HepG2 (cell line): ENCODE data around the gene CCDC88B. TPM values are rescaled to one million over a fixed set of nuclear protein-coding genes. Genes with fewer than 3 reads are reported as not detected.

ENCODE experiments used
- ATF1 ChIP-seq: IDR thresholded peaks from 2 replicates; pipeline ENCODE4 v1.6.1; 2016; ENCODE audit warnings: mild to moderate bottlenecking, control low read depth
- CENPT ChIP-seq: sonication (generic); formaldehyde crosslinking; IDR thresholded peaks from 2 replicates; pipeline ENCODE4 v1.8.0; 2022; ENCODE audit warnings: low read depth, mild to moderate bottlenecking, moderate library complexity, missing genetic modification reagents
- ELF3 ChIP-seq: IDR thresholded peaks from 2 replicates; pipeline ENCODE4 v1.6.1; 2016; ENCODE audit warnings: missing genetic modification reagents, missing compliant biosample characterization
- GABPB1 ChIP-seq: IDR thresholded peaks from 2 replicates; pipeline ENCODE4 v1.6.1; 2016; ENCODE audit warnings: mild to moderate bottlenecking, missing genetic modification reagents, moderate library complexity, missing compliant biosample characterization
- GLI4 ChIP-seq: sonication (generic); formaldehyde crosslinking; IDR thresholded peaks from 2 replicates; pipeline ENCODE4 v1.5.1; 2020; ENCODE audit warnings: missing genetic modification reagents, mild to moderate bottlenecking, moderate library complexity, borderline replicate concordance
- HDAC2 ChIP-seq: sonication (generic); formaldehyde crosslinking; IDR thresholded peaks from 2 replicates; pipeline ENCODE4 v1.4.0; 2020; ENCODE audit warnings: missing genetic modification reagents
- MZF1 ChIP-seq: sonication (generic); formaldehyde crosslinking; IDR thresholded peaks from 2 replicates; pipeline ENCODE4 v1.8.1; 2023; ENCODE audit warnings: mild to moderate bottlenecking, missing genetic modification reagents, borderline replicate concordance
- NKX3-1 ChIP-seq: sonication (generic); formaldehyde crosslinking; IDR thresholded peaks from 2 replicates; pipeline ENCODE4 v1.5.0; 2020; ENCODE audit warnings: missing genetic modification reagents
- NR1H2 ChIP-seq: sonication (generic); formaldehyde crosslinking; IDR thresholded peaks from 2 replicates; pipeline ENCODE4 v1.8.1; 2022; ENCODE audit warnings: low read depth, missing genetic modification reagents, borderline replicate concordance
- POGZ ChIP-seq: sonication (generic); formaldehyde crosslinking; IDR thresholded peaks from 2 replicates; pipeline ENCODE4 v1.4.0; 2020; ENCODE audit warnings: mild to moderate bottlenecking, missing genetic modification reagents
- POLR2AphosphoS5 ChIP-seq: IDR thresholded peaks from 2 replicates; pipeline ENCODE4 v1.6.1; 2012; ENCODE audit warnings: low read depth, low read length
- RBM22 ChIP-seq: fragments of 200-400 bp; formaldehyde crosslinking; optimal IDR thresholded peaks from 2 replicates; pipeline ENCODE3; 2017; ENCODE audit warnings: mild to moderate bottlenecking, low read length, moderate library complexity
- SUZ12 ChIP-seq: fragments of 150-350 bp; IDR thresholded peaks from 2 replicates; pipeline ENCODE4 v1.6.1; 2014; ENCODE audit warnings: low read depth, low read length
- ZNF543 ChIP-seq: sonication (generic); formaldehyde crosslinking; IDR thresholded peaks from 2 replicates; pipeline ENCODE4 v1.4.0; 2020; ENCODE audit warnings: mild to moderate bottlenecking, missing genetic modification reagents
- polyA plus RNA-seq, 8 experiments: library from polyadenylated mRNA; depleted of rRNA in 3 of 8; stranded (reverse) in 7 of 8; unstranded in 1 of 8; fragments of >200 nt; fragmentation: Illumina TruSeq in 4 of 8; extraction: Trizol in 4 of 8; gene quantifications; 2 replicates each; pipeline versions ENCODE4 v1.2.1 to v1.2.3, GENCODE V29; 2011 to 2016; ENCODE audit warnings: low read depth in 4 of 8, missing spikeins in 1 of 8, mixed read lengths in 1 of 8; ENCODE audit not compliant: insufficient read depth in 1 of 8
- total RNA-seq, 5 experiments: library from RNA; depleted of rRNA; stranded (reverse); fragments of >200 nt; fragmentation: Illumina TruSeq; extraction: Trizol; gene quantifications; 2 replicates each; pipeline ENCODE4 v1.2.3, GENCODE V29; 2016; ENCODE audit warnings: low read depth in 1 of 5
- TF ChIP-seq, protein P1 (sequence below): IDR thresholded peaks from 2 replicates; pipeline ENCODE4 v1.6.1; 2016; ENCODE audit warnings: low read depth
- TF ChIP-seq, protein P2 (sequence below): sonication (generic); formaldehyde crosslinking; IDR thresholded peaks from 2 replicates; pipeline ENCODE4 v1.4.0; 2020; ENCODE audit warnings: missing genetic modification reagents
- TF ChIP-seq, protein P3 (sequence below): sonication (generic); formaldehyde crosslinking; IDR thresholded peaks from 2 replicates; pipeline ENCODE4 v1.9.0; 2021; ENCODE audit warnings: missing genetic modification reagents, borderline replicate concordance
- TF ChIP-seq, protein P4 (sequence below): sonication (generic); formaldehyde crosslinking; IDR thresholded peaks from 2 replicates; pipeline ENCODE4 v1.4.0; 2020; ENCODE audit warnings: missing genetic modification reagents
- TF ChIP-seq, protein P5 (sequence below): sonication (generic); formaldehyde crosslinking; IDR thresholded peaks from 2 replicates; pipeline ENCODE4 v1.5.0; 2020; ENCODE audit warnings: missing genetic modification reagents
- TF ChIP-seq, protein P6 (sequence below): fragments of 450-650 bp; IDR thresholded peaks from 2 replicates; pipeline ENCODE4 v1.6.1; 2017; ENCODE audit warnings: mild to moderate bottlenecking

Gene CCDC88B
- total and polyA plus RNA-seq, 2 of the 13 experiments (the other 11 are each of a cell fraction or from before 2014, with no cell fraction given): 3.6 to 4.8 TPM

DNA sequence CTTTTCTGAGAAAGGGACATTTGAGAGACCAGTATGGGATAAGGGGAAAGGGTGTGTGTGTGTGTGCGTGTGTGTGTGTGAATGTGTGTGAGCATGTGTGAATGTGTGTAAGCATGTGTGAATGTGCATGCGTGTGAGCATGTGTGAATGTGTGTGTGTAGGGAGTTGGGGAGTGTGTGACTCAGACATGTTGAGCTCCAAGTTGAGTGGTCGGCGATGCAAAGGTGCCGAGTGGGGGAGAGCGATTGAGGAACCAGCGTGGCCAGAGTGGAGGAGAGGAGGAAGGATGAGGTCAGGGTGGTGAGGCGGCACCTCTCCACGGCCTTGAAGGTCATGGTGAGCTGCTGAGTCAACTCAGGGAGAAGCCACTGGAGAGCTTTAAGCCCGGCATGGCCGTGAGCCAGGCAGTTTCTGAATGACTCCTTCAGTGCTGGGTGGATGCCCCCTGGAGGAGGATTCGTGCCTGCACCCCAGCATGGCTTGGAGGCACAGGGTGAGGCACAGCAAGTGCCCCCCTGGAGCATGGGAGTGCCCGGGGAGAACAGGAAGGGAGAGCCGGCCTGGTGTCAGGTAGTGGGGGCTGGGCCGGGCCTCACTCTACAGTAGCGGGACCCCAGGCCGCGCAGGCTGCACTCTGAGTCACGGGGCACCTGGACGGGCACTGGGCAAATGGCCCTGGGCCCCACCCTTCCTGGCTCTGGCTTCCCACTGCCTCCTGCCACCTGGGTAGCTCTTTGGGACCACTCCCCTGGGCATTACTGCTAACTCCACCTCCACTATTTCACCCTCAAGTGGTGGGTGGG, 8.2 kb upstream of the CCDC88B start (continued):
- TF ChIP-seq, protein P1, sequence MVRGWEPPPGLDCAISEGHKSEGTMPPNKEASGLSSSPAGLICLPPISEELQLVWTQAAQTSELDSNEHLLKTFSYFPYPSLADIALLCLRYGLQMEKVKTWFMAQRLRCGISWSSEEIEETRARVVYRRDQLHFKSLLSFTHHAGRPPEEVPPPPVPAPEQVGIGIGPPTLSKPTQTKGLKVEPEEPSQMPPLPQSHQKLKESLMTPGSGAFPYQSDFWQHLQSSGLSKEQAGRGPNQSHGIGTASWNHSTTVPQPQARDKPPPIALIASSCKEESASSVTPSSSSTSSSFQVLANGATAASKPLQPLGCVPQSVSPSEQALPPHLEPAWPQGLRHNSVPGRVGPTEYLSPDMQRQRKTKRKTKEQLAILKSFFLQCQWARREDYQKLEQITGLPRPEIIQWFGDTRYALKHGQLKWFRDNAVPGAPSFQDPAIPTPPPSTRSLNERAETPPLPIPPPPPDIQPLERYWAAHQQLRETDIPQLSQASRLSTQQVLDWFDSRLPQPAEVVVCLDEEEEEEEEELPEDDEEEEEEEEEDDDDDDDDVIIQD (CRISPR knock-in tag): no peak
- TF ChIP-seq RBM22 (no peak), ATF1 (no peak), NKX3-1 (no peak), ZNF543 (no peak), CENPT (CRISPR knock-in tag) (no peak), SUZ12 (no peak), POGZ (CRISPR knock-in tag) (no peak), GLI4 (CRISPR knock-in tag) (no peak), ELF3 (CRISPR knock-in tag) (0 out of 2 replicates have a peak, but pooled peaks have one; percentile 44), HDAC2 (CRISPR knock-in tag) (0 out of 2 replicates have a peak, but pooled peaks have one; percentile 31), POLR2AphosphoS5 (no peak), MZF1 (CRISPR knock-in tag) (no peak), GABPB1 (CRISPR knock-in tag) (peak; percentile 40; the same call in 1 of the 2 replicates), NR1H2 (CRISPR knock-in tag) (no peak)
- TF ChIP-seq, protein P2, sequence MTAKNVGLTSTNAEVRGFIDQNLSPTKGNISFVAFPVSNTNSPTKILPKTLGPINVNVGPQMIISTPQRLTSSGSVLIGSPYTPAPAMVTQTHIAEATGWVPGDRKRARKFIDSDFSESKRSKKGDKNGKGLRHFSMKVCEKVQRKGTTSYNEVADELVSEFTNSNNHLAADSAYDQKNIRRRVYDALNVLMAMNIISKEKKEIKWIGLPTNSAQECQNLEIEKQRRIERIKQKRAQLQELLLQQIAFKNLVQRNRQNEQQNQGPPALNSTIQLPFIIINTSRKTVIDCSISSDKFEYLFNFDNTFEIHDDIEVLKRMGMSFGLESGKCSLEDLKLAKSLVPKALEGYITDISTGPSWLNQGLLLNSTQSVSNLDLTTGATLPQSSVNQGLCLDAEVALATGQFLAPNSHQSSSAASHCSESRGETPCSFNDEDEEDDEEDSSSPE: no peak
- TF ChIP-seq, protein P3, sequence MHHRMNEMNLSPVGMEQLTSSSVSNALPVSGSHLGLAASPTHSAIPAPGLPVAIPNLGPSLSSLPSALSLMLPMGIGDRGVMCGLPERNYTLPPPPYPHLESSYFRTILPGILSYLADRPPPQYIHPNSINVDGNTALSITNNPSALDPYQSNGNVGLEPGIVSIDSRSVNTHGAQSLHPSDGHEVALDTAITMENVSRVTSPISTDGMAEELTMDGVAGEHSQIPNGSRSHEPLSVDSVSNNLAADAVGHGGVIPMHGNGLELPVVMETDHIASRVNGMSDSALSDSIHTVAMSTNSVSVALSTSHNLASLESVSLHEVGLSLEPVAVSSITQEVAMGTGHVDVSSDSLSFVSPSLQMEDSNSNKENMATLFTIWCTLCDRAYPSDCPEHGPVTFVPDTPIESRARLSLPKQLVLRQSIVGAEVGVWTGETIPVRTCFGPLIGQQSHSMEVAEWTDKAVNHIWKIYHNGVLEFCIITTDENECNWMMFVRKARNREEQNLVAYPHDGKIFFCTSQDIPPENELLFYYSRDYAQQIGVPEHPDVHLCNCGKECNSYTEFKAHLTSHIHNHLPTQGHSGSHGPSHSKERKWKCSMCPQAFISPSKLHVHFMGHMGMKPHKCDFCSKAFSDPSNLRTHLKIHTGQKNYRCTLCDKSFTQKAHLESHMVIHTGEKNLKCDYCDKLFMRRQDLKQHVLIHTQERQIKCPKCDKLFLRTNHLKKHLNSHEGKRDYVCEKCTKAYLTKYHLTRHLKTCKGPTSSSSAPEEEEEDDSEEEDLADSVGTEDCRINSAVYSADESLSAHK (CRISPR knock-in tag): no peak
- TF ChIP-seq, protein P4, sequence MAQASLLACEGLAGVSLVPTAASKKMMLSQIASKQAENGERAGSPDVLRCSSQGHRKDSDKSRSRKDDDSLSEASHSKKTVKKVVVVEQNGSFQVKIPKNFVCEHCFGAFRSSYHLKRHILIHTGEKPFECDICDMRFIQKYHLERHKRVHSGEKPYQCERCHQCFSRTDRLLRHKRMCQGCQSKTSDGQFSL (CRISPR knock-in tag): no peak
- TF ChIP-seq, protein P5, sequence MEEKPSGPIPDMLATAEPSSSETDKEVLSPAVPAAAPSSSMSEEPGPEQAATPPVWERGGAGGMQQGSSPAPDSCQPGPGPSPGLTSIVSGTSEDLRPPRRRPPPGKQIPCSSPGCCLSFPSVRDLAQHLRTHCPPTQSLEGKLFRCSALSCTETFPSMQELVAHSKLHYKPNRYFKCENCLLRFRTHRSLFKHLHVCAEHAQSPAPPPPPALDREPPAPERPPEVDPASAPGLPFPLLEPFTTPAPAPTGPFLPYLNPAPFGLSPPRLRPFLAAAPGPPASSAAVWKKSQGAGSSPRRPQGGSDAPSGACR (CRISPR knock-in tag): no peak
- TF ChIP-seq, protein P6, sequence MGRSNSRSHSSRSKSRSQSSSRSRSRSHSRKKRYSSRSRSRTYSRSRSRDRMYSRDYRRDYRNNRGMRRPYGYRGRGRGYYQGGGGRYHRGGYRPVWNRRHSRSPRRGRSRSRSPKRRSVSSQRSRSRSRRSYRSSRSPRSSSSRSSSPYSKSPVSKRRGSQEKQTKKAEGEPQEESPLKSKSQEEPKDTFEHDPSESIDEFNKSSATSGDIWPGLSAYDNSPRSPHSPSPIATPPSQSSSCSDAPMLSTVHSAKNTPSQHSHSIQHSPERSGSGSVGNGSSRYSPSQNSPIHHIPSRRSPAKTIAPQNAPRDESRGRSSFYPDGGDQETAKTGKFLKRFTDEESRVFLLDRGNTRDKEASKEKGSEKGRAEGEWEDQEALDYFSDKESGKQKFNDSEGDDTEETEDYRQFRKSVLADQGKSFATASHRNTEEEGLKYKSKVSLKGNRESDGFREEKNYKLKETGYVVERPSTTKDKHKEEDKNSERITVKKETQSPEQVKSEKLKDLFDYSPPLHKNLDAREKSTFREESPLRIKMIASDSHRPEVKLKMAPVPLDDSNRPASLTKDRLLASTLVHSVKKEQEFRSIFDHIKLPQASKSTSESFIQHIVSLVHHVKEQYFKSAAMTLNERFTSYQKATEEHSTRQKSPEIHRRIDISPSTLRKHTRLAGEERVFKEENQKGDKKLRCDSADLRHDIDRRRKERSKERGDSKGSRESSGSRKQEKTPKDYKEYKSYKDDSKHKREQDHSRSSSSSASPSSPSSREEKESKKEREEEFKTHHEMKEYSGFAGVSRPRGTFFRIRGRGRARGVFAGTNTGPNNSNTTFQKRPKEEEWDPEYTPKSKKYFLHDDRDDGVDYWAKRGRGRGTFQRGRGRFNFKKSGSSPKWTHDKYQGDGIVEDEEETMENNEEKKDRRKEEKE: no peak
